HG02973 (cell line): ENCODE measurements around the gene TRIM59.

Experiments
- ATAC-seq: cut with Tn5 transposase; IDR thresholded peaks from one replicate; pipeline ENCODE4 v1.9.1; 2021; ENCODE audit warnings: moderate library complexity; ENCODE audit not compliant: unreplicated experiment

Gene TRIM59

GRCh38 chr3:160449636-160450598 lies at the start of gene TRIM59:
TRIM59 (minus strand) TSS chr3:160449786; CDS start chr3:160439183, 10,603 bp downstream.
- ATAC-seq = peak; percentile 96

GRCh38 chr3:160498202-160498601 lies 48.6 kb upstream of the TRIM59 start:
- ATAC-seq = no peak

- ATAC-seq = no peak
These were observed 40.6 kb upstream of the TRIM59 start for GRCh38 chr3:160490166-160490565.

- ATAC-seq = no peak
These were observed 36.9 kb upstream of the TRIM59 start for GRCh38 chr3:160486459-160486869.

- no peak for ATAC-seq
These were observed 33.2 kb upstream of the TRIM59 start for GRCh38 chr3:160482796-160483195.

GRCh38 chr3:160481856-160482255 lies 32.3 kb upstream of the TRIM59 start:
- no peak for ATAC-seq

- no peak for ATAC-seq
These were observed 31.3 kb upstream of the TRIM59 start for GRCh38 chr3:160480931-160481330.

- no peak for ATAC-seq
These were observed 29.8 kb upstream of the TRIM59 start for GRCh38 chr3:160479376-160479775.

GRCh38 chr3:160478338-160478737 lies 28.8 kb upstream of the TRIM59 start:
- ATAC-seq = no peak

- no peak for ATAC-seq
These were observed 28.2 kb upstream of the TRIM59 start for GRCh38 chr3:160477750-160478149.

GRCh38 chr3:160475884-160476283 lies 26.3 kb upstream of the TRIM59 start:
- no peak for ATAC-seq

- no peak for ATAC-seq
These were observed 25.6 kb upstream of the TRIM59 start for GRCh38 chr3:160475153-160475552.

GRCh38 chr3:160474416-160474838 lies 24.8 kb upstream of the TRIM59 start:
- ATAC-seq = no peak

GRCh38 chr3:160473978-160474377 lies 24.4 kb upstream of the TRIM59 start:
- ATAC-seq = no peak

GRCh38 chr3:160473221-160473620 lies 23.6 kb upstream of the TRIM59 start:
- ATAC-seq = no peak

GRCh38 chr3:160472344-160472743 lies 22.8 kb upstream of the TRIM59 start:
- ATAC-seq = no peak

- no peak for ATAC-seq
These were observed 22.3 kb upstream of the TRIM59 start for GRCh38 chr3:160471892-160472291.

- no peak for ATAC-seq
These were observed 20.6 kb upstream of the TRIM59 start for GRCh38 chr3:160470181-160470580.

GRCh38 chr3:160464971-160465370 lies 15.4 kb upstream of the TRIM59 start:
- no peak for ATAC-seq

GRCh38 chr3:160464321-160464720 lies 14.7 kb upstream of the TRIM59 start:
- ATAC-seq = no peak

GRCh38 chr3:160460033-160460432 lies 10.4 kb upstream of the TRIM59 start:
- no peak for ATAC-seq

- ATAC-seq = no peak
These were observed 9.9 kb upstream of the TRIM59 start for GRCh38 chr3:160459450-160459970.
